Transverse colon (tissue), 4 donors: ENCODE data around the gene EOLA2.
"Not testable (repeated sequence)": the region's sequence is repeated elsewhere in the genome, so short reads cannot be mapped to it uniquely, and the experiment has no call there.

Experiments used
- CTCF ChIP-seq, 5 experiments: fragments of 200-600 bp in 3 of 5; fragments of 450-650 bp in 2 of 5; sonication (generic) in 3 of 5; IDR thresholded peaks; 1 replicate in 2 of 5; 2 replicates in 3 of 5; pipeline ENCODE4 v1.5.1; 2016 to 2017; ENCODE audit warnings: antibody characterized with exemption in 5 of 5, inconsistent platforms in 3 of 5, mild to moderate bottlenecking in 2 of 5, moderate library complexity in 1 of 5
- POLR2A ChIP-seq: fragments of 450-650 bp; IDR thresholded peaks from one replicate; pipeline ENCODE4 v1.6.1; 2016; ENCODE audit warnings: antibody characterized with exemption, mild to moderate bottlenecking, moderate library complexity
- POLR2AphosphoS5 ChIP-seq, 3 donors: sonication (generic); formaldehyde crosslinking; IDR thresholded peaks; one replicate each; pipeline ENCODE4 v1.6.1; 2016; ENCODE audit warnings: antibody characterized with exemption in 3 of 3

- TF ChIP-seq CTCF (IDR thresholded peaks at IDR 0.05); POLR2A; POLR2AphosphoS5 (IDR thresholded peaks at IDR 0.05): not testable (repeated sequence)
These were observed 6.9 kb downstream of the EOLA2 start for GRCh38 chrX:149931355-149931754.
